ENCODE measurements around the gene HOXA11. TPM values are rescaled to one million over a fixed set of nuclear protein-coding genes. Genes with fewer than 3 reads are reported as not detected.
A peak's percentile ranks its signal among the peaks of the same experiment; 100 is the strongest.

Gene HOXA11
- total RNA-seq, 1 donor from 2014 or later: 1.2 TPM

DNA sequence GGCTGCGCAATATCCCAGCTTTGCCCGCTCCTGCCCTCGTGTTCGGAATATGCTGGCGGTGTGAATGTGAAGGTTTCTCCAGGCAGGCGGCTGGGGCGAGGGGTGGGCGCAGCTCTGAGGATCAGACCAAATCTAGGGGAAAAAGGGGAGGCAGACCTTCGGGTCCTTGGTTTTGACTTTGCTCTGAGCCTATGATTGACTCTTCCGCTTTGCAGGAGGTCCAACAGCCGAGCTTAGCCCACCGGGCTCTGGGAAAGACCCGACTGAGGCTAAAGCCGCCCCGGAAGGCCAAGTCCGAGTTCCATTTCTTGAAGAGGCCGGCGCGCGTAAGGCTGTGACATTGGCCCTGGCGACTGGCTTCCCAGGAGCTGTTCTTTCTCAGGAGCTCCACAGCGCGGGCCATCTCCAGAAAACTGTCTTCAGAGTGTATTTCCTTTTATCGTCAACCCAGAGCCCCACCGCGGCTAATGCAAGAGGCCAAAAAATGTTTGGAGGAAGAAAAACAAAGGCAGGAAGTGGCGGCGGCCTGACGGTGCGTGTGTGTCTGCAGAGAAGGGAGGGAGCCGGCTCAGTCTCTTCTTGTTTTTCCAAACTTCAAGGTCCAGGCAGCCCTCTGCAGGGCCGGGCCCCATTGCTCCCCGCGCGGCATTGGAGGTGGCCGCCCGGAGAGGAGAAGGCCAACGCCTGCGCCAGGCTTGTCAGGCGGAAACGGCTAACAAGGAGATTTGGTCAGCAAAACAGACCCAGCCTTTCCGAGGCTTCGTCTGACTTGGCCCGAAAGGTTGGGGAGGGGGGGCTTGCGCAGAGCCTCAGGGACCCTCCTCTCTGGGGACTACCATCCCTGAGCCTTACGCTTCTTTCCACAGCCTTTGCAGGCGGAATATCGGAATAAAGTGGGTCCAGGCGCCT, 3.6 kb upstream of the HOXA11 start:
- Mint-ChIP-seq H3K9me3 (no peaks in the 10 kb centered on the region), H3K27ac (no peak overlapping the region), H3K27me3 (peaks cover 97% of the 10 kb centered on the region), H3K4me1 (ENCODE audit: unreplicated experiment) (peaks cover 11% of the 10 kb centered on the region), H3K4me3 (peak overlapping the region; percentile 82), H3K36me3 (no peaks in the 10 kb centered on the region)
- DNase-seq (ENCODE audit: extremely low spot score, unreplicated experiment): no peak
- no peak for TF ChIP-seq CTCF (conservative IDR thresholded peaks at IDR 0.05)

GRCh38 chr7:27187475-27188385, 2.7 kb upstream of the HOXA11 start:
- Mint-ChIP-seq H3K27ac (no peak overlapping the region), H3K4me3 (peak overlapping the region; percentile 82), H3K9me3 (no peaks in the 10 kb centered on the region), H3K4me1 (ENCODE audit: unreplicated experiment) (peaks cover 14% of the 10 kb centered on the region), H3K27me3 (peaks cover 98% of the 10 kb centered on the region), H3K36me3 (no peaks in the 10 kb centered on the region)
- peak; percentile 68 for DNase-seq (ENCODE audit: extremely low spot score, unreplicated experiment)
- TF ChIP-seq CTCF (conservative IDR thresholded peaks at IDR 0.05): no peak

DNA sequence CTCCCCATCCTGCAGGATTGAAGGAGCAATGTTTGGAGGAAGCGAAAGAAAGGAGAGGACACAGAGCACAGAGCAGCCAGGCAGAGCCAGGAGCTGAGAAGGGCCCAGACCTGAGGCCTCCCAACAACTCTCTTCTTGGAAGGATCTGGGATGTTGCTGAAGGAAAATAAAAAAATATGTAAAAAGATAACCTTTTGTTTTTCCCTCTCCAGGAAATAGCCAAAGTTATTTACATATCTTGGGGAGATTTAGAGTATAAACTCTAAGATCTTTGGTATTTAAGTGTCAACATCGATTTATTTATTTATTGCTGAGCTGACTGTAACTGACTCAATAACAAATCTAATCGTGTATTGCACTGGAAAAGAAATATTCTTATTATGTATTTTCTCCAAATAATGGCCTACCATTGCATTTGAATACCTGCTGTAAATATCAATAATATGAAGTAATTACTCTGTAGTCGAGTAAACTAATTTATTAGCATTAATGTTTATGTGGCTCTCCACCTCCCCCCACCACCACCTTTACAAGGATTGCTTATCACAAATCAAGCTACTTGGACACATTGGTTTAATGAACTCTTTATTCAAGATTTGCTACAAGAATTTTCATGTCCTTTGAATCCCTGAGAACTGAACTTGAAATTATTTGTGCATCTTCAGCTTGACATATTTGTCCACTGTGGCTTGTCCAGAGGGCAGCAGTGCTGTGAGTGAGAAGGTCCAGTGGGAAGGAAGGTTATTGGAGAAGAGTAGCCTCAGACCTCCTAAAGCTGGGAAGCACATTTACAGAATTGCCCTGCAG, 1.8 kb upstream of the HOXA11 start:
- H3K9me3 Mint-ChIP-seq: no peaks in the 10 kb centered on the region
- peaks cover 15% of the 10 kb centered on the region for H3K4me1 Mint-ChIP-seq (ENCODE audit: unreplicated experiment)
- H3K36me3 Mint-ChIP-seq: no peaks in the 10 kb centered on the region
- peak overlapping the region; percentile 30 for H3K27ac Mint-ChIP-seq
- H3K4me3 Mint-ChIP-seq: peak overlapping the region; percentile 72
- H3K27me3 Mint-ChIP-seq: peaks cover 99% of the 10 kb centered on the region
- no peak for TF ChIP-seq CTCF (conservative IDR thresholded peaks at IDR 0.05)
- no peak for DNase-seq (ENCODE audit: extremely low spot score, unreplicated experiment)

- Mint-ChIP-seq H3K4me1 (ENCODE audit: unreplicated experiment) (peaks cover 15% of the 10 kb centered on the region), H3K36me3 (no peaks in the 10 kb centered on the region)
These were observed 1.0 kb upstream of the HOXA11 start for GRCh38 chr7:27185854-27186667.

More at GRCh38 chr7:27185854-27186667, 1.0 kb upstream of the HOXA11 start:
- Mint-ChIP-seq H3K27me3 (peaks cover 99% of the 10 kb centered on the region), H3K27ac (peak overlapping the region; percentile 30), H3K9me3 (no peaks in the 10 kb centered on the region), H3K4me3 (peak overlapping the region; percentile 72)
- peak; percentile 65 for DNase-seq (ENCODE audit: extremely low spot score, unreplicated experiment)
- TF ChIP-seq CTCF (conservative IDR thresholded peaks at IDR 0.05): no peak

All from type B pancreatic cell (in vitro differentiated cells).